Ammon's horn (tissue), 1 donor: ENCODE results near the gene NAALADL2.

Source experiments
- DNase-seq: peaks from one replicate; pipeline ENCODE4 v3.0.0-alpha.2; 2016; ENCODE audit warnings: low spot score

NAALADL2 gene

DNA sequence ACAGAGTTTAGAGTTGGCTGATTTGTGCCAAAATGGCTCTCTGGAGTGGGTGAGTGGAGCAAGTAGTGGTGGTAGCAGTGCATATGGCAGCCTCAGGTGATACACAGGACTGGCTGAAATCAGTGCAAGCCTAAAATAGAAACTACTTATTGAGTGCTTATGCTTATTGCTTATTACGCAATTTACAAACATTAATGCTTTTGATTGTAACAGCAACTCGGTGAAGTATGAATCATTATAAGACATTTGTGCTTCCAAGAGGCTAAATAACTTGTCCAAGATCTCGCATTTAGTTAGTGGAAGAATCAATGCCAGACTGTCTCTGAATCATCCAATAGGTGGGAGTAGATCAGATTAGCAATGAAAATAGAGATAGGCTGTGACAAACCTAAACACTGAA, 353.8 kb downstream of the NAALADL2 start:
- no peak for DNase-seq

DNA sequence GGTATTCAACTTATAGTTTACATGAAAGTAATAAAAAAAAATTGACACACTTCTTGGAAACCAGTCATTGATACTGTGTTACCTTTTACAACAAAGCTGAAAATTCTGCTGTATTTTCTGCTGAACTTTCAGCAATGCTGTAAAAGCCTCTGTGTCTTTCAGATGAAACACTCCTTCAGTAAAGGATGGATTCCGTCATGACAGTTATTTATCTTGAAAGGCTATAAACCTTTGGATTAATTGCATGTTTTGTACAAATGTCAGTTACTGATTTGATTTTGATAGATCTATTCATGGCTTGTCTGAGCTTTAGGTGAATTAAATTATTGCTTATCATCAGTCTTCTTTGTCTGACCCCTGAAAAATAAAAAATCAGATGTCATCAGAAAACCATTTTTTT, 355.1 kb downstream of the NAALADL2 start:
- no peak for DNase-seq

DNA sequence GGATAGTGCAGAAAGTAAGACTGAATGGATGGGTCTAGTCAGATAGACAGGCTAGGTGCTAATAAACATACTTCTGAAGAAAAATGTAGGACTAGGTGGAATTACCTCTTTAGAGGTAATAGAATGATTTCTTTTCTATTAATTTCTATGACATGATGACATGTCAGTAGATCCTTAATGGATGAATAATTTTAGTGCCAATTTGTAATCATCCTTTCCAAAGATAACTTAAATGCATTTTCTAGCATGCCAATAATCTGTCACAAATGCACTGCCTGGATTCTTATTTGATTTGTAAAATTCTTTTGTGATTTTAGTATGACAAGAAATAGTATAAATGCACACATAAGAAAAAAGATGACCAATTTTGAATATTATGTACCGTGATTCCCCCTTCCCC, 356.7 kb downstream of the NAALADL2 start:
- no peak for DNase-seq

DNA sequence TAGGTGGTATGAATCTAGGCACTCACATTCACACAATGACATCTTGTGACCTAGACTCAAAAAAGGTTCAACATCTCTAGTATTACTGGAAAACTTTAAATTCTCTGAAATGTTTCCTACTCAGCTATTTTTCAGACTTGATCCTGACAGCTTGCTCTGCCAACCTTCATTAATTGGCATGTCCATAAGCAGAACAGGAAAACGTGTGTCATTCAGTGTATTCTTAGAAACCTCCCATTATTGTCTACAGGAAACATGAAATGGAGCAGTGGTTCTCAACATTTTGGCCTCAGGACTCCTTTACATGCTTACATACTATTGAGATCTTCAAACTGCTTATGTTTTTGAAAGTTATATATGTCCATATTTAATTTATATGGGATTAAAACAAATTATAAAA, 363.2 kb downstream of the NAALADL2 start:
- no peak for DNase-seq

DNA sequence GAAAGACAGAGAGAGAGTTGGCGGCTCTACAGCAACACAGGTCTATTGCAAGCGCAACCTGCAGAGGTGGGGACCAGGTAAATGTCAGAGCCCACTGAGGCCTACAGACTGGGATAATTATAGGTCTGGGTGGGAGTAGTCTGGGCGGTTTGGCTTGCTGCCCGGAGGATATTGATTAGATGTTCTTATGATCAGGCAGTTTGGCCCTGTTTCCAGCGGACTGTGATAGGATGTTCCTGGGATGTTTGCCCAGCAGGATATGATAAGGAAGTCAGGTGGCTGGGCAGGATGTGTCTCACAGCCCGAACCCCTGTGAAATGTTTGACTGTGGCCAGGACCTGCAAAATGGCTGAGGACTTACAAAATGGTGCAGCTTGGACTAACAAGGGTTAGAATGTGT, 364.9 kb downstream of the NAALADL2 start:
- no peak for DNase-seq

DNA sequence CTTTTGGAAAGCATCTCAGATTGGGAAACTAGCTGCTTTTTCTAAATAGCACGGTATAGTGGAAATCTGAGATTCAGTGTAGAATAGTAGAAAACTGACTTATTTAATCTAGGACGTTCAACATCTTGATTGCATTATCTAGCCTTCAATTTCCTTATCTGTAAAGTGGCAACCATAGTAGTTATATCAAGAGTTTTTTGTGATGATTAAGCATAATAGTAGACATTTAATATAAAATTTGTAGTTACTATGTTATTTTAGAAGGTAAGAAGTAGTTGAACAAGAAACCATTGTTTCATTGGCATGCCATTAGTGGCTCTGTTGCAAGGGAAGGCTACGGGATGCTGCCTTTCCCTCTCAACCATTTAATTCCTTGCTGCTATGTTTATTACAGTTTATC, 367.3 kb downstream of the NAALADL2 start:
- no peak for DNase-seq

DNA sequence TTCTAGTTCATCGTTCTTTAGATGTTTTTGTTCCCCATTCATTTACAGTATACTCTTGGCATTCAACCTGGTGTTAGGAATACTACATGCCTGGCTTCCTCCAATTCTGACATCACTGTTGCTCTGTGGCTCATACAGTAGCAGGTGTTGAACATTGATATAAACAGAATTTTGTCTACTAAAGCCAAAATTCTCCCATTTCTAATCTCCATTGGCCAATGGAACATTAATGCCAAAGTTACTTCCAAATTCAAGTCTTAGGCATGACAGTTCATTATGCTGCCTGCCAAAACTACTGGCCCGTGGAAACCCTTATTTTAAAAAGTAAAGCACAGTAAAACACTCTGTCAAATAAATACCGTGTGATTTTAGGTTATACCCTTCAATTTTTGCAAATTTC, 368.0 kb downstream of the NAALADL2 start:
- DNase-seq: no peak

DNA sequence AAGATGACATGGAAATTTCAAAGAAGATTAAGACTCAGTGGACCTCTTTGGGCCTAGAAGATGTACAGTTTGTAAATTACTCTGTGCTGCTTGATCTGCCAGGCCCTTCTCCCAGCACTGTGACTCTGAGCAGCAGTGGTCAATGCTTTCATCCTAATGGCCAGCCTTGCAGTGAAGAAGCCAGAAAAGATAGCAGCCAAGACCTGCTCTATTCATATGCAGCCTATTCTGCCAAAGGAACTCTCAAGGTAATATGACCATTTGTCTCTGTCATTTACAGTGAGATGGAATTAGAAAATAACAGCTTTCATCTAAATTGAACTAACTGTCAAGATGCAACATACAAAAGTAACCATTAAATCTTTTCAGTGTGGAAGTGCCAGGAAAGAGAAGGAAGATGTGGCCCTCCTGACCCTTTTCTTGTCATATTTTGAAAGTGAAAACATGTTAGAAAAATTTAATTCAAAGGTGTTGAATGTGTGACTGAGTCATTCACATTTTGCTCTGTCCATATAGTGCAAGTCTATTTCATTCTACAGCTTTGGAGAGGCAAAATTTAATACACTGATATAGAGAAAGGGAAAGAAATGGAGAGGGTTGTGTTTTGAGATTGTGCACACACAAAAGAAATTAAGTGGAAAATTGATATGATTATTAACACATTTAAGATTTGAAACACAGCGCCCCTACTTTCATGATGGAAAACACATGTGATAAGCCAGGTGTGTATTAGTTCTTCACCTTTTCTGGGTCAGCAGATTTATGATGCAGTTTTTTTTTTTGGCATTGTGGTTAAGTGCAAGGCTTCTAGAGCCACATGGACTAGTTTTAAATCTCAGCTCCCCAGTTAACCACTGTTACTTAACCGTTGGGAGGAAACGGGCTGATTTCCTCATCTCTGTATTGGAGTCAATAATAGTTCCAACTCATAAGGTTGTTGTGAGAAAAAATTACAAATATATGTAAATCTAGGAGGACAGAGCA, 375.1 kb downstream of the NAALADL2 start:
- no peak for DNase-seq

DNA sequence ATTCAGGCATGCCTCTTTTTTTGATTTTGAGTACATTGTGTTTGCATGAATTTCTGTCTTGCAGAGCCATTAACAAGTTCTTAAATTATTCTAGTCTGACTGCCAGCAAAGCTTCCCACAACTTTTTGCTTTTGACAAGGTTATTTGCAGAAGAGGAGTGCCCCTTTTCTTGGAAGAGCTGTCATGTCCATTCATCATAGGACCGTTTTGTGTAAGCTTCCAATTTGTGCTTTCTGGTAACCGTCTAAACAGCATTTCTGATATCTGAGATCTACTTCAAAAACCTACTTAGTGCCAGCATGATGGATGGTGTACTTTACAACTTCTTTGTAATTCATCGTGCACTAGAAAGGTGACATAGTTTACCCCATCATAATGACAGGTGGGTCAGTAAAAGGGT, 379.7 kb downstream of the NAALADL2 start:
- DNase-seq: no peak

DNA sequence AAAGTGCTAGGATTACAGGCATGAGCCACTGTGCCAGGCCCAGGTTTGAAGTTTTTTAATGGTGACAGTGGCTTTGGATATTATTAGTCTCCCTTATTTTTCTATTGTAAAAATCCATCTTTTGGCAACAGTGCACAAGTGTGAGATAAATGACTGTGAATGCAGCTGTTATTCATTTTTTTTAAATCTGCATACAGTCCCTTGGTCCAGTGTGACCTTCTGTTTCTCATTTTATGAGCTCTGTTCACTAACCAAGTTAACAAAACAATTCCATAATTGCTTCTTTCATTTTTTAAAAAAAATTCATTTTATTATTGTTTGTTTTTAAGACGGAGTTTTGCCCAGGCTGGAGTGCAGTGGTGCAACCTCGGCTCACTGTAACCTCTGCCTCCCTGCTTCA, 381.8 kb downstream of the NAALADL2 start:
- DNase-seq: no peak

DNA sequence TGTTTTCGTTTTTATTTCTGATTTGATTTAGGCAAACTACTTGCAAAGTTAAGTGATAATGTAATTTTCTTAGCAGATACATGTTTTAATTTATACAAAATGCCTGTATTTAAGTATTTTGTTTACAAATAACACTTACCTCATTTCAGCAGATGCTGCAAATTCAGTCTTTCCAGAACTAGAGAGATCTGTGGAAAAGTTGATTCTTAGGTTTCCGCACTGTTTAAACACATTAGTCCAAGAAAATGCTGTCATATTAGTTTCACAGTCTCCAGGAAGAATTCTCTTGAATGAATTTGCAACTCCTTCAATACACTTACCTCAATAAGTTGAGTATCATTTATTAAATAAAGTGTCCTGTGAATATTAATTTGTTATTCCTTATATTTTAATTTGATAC, 383.1 kb downstream of the NAALADL2 start:
- no peak for DNase-seq

DNA sequence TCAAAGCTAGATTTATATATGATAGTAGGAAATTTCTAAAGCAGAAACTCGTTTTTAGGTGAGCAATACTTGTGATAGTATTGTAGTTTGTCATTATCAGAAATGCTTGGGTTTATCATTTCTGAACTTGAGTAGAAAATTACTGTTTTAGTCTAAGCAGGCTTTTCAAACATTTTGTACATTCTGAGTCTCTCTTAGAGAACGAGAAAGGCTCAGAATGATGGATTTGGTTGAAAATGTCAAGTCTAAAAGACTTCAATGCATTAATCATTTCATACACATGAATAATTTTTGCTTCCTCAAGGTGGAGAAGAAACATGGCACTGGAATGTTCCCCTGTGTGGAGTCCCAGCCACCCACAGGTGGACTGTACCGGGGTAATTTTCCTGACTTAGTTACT, 387.1 kb downstream of the NAALADL2 start:
- no peak for DNase-seq

DNA sequence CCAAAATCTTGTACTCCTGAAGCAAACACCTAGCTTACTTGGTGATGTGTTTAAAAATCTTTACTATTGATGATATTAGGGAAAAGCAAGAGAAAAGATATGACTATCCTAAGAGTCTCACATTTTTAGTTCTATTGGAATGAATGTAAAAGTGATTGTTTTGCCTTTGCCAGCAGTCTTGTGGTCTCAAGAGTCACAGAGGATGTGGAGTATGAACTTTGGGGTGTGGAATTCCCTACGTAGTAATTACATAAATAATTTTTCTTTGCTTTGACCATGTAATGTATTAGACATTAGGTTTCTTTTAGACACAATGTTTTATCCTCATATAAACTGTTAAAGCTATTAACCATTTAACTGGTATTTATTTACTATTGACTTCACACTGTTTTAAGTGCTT, 387.6 kb downstream of the NAALADL2 start:
- DNase-seq: no peak

DNA sequence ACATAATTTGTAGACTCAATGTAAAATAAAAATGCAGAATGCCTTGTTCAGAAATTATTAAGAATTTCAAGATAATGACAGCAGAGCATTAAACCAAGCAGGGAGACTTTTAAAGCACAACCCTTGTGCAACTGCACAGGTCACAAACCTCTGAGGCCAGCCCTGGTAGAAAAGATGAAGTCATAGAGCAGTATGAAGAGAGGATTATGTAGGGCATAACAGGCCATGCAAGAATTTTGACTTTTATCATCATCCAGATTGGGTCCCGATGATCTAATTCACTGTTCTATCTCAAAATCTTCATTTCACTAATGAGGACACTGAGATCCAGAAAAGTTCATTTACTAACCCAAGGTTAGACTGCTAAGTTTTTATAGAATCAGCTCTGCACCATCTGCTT, 388.5 kb downstream of the NAALADL2 start:
- DNase-seq: no peak

DNA sequence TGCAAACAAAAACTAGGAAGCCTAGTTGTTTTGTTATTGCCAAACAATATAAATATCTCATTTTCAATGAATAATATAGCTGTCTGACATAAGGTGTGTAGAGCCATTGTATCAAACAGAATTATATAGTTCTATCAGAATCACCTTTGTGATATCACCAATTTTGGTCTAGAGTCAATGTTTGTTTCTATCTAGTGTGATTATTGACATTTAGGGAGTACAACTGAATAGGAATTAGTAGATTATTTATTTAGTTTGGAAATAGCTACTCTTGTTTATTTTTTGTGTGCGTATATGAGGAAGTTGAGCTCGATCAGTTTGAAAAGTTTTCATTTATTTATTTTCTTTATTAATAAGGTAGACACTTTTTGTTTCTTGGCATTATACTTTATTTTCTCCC, 389.7 kb downstream of the NAALADL2 start:
- no peak for DNase-seq

DNA sequence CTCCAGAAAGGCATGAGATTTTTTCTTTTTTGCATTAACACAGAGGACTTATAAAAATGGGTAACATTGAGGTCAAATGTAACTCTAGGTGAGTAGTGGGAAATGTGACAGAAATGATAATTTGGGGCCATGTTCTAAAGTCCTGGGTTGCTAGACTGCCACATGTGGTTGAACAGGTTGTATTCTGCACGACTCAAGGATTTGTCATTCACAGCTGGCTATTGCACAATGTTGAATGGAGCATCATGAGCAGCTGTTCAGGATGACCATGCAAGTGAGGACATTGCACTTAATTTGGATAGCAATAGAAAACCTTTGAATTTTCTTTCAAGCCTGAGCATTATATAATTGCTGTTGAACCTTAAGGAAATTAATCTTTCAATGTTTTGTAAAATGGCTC, 396.6 kb downstream of the NAALADL2 start:
- no peak for DNase-seq

DNA sequence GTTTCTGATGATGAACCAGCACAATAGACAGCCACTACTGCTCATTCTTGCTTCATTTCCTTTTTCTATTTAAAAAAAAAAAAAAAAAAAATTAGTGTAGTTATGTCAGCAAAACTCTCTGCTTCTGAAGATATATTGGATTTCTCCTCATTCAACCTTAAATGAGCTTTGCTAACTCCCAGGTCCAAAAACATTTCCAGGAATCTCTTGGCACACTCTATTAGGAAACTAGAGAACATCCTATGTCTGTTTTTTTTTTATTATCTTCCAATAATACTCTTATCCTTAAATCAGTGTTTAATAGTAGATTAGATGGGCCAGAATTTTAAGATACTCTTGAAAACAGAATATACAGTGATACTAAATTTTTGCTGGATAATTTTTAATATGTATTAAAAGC, 398.0 kb downstream of the NAALADL2 start:
- DNase-seq: no peak

DNA sequence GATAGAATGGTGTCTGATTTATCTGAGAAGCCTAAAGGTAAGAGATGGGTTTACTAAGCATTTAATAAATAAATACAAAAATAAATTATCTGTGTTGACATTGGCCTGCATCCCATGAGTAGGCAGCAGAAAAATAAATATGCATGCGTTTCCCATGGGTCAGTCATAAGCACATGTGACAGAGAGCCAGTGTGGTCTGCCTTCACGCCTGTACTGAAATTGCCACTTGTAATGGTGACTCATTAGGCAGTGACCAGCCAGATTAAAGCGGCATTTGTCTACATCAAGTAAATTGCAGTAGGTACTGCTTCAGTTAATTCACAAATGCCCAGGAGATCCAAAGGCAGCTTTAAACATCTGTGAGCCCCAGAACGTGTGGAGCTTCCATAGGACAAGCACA, 399.6 kb downstream of the NAALADL2 start:
- no peak for DNase-seq

DNA sequence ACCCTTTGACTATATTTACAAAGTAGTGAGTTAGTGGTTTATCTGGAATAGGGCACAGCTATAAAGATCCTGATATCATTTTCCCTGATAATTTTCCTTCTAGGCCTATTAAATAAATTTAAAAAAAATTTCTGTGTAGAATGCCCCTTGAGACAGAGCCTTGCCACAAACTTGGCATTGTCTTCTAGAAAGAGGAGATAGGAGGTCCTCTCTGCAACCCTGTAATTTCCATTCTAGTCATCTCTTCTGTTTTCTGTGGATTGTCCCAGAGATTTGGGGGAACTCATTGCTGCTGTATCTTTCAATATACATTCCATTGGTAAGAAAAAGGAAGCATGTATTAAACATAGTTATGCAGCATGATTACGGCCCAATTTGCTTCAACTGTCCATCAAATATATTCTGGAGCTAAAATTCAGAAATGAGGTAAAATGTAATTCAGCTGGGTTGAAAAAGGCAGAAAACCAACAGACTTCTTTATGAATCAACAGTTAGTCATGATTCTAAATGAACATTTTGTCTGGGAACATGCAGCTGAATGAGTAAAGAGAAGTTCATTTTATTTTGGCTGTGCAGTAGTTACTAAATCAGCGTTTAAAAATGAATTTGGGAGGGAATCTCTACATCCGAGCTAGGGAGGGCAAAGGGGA, 401.1 kb downstream of the NAALADL2 start:
- peak; percentile 21 for DNase-seq

DNA sequence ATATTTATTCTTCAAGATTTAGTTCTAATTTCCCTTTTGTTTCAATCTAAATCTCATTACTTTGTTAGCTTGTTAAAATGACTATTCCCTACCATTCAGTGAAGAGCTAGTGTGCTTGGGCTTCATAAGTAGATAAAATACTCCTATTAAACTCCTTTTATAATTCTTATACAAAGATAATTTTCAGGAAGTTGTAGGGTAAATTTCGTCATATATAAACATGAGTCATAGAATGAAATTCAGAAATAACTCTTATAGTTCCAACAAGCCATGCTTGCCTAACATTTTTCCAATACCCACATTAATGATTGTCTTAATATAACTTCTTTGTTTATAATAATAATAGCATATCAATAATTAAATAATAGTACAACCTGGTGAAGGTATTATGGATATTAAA, 407.3 kb downstream of the NAALADL2 start:
- no peak for DNase-seq

DNA sequence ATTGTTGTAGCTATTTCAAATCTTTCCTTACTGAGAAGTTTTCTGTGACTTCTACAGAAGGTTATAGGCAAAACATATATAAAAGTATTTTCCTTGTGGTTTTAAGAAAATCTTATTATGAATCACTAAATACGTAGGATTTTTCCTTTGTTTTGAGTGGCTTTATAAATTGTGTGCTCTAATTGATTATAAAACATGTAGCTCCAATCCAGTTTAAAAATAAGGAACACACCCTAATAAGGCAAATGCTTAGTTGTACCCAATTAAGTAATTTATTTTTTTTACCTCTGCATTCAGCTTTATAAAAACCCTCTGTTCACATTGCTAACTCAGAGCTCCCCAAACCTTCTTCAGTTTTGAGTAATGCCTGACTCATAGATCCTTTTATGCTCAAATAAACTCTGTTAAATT, 408.0 kb downstream of the NAALADL2 start:
- DNase-seq: no peak

DNA sequence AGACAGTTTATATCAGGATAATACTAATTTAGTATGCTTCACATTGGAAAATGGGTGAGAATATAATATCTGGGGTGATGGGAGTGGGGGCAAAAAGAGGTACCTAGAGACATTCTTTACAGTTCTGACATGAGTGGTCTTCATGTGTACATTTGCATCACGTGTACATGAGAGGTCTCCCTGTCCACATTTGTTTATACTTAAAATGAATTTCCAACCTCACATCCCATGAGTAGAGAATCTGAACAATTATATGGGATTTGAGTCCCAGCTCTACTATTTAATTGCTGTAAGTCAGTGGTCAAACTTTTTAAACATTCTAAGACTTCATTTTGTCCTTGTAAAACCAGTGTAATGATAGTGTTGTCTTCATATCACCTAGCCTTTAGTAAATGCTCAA, 408.4 kb downstream of the NAALADL2 start:
- no peak for DNase-seq

DNA sequence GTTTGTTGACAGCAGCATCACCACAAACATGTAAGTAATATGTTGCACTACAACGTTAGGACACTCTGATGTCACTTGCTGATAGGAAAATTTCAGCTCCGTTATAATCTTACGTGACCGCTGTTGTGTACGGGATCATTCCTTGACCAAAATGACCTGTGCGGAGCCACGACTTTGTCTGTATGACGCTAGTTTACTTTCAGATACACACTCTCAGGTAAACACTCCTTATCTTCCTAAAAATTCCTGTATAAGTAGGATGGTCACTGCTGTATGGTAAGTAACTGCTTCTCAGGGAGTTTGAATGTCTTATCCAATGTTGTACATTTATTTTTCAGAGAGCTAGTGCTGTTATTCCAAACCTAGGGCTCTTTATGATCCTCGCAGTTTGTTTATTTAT, 410.3 kb downstream of the NAALADL2 start:
- no peak for DNase-seq
